Loucy (cell line): ENCODE measurements around the gene PIGT.
A peak's percentile ranks its signal among the peaks of the same experiment; 100 is the strongest.

Experiments
- H2AFZ ChIP-seq: fragments of 200-600 bp; sonication (generic); 2 replicates; pipeline ENCODE4 v1.6.0; 2016; ENCODE audit warnings: antibody characterized with exemption, mild to moderate bottlenecking, low read length, moderate library complexity
- H3F3A ChIP-seq: fragments of 200-600 bp; 2 replicates; pipeline ENCODE4 v1.6.0; 2016; ENCODE audit warnings: antibody characterized with exemption, low read depth, mild to moderate bottlenecking
- H3K27me3 ChIP-seq: fragments of 200-600 bp; sonication (generic); 2 replicates; pipeline ENCODE4 v1.6.1; 2014; ENCODE audit warnings: low read length, mild to moderate bottlenecking; ENCODE audit not compliant: insufficient read depth, poor library complexity, severe bottlenecking
- H3K36me3 ChIP-seq: fragments of 200-600 bp; sonication (generic); 2 replicates; pipeline ENCODE4 v1.6.1; 2016; ENCODE audit warnings: low read length; ENCODE audit not compliant: insufficient read depth
- H3K4me1 ChIP-seq: fragments of 200-600 bp; sonication (generic); 2 replicates; pipeline ENCODE4 v1.5.1; 2014; ENCODE audit warnings: low read length, mild to moderate bottlenecking; ENCODE audit not compliant: insufficient read depth, poor library complexity, severe bottlenecking
- H3K4me2 ChIP-seq: fragments of 200-600 bp; sonication (generic); 2 replicates; pipeline ENCODE4 v1.6.0; 2014; ENCODE audit warnings: antibody characterized with exemption, low read length, low read depth, mild to moderate bottlenecking; ENCODE audit not compliant: poor library complexity, severe bottlenecking
- H3K4me3 ChIP-seq: fragments of 200-600 bp; sonication (generic); 2 replicates; pipeline ENCODE4 v1.5.1; 2014; ENCODE audit warnings: low read length, mild to moderate bottlenecking, mixed read lengths; ENCODE audit not compliant: poor library complexity, severe bottlenecking
- H3K79me2 ChIP-seq: fragments of 200-600 bp; sonication (generic); 2 replicates; pipeline ENCODE4 v1.6.1; 2014; ENCODE audit warnings: low read length; ENCODE audit not compliant: insufficient read depth
- H3K9ac ChIP-seq: fragments of 200-600 bp; sonication (generic); 2 replicates; pipeline ENCODE4 v1.6.0; 2014; ENCODE audit warnings: mild to moderate bottlenecking, low read depth, low read length, moderate library complexity; ENCODE audit not compliant: poor library complexity, severe bottlenecking
- H3K9me2 ChIP-seq: fragments of 200-600 bp; sonication (generic); replicated peaks from 2 replicates; pipeline ENCODE4 v1.6.1; 2016; ENCODE audit warnings: low read depth, low read length, mixed read lengths
- H3K9me3 ChIP-seq: fragments of 200-600 bp; sonication (generic); 2 replicates; pipeline ENCODE4 v1.6.1; 2014; ENCODE audit warnings: mild to moderate bottlenecking, antibody characterized with exemption, low read length, low read depth; ENCODE audit not compliant: insufficient read depth
- H4K20me1 ChIP-seq: fragments of 200-600 bp; sonication (generic); 2 replicates; pipeline ENCODE4 v1.6.0; 2014; ENCODE audit warnings: antibody characterized with exemption, low read length, mild to moderate bottlenecking; ENCODE audit not compliant: insufficient read depth, poor library complexity, severe bottlenecking
- EZH2phosphoT487 ChIP-seq: fragments of 200-600 bp; IDR thresholded peaks from 2 replicates; pipeline ENCODE4 v1.6.1; 2018; ENCODE audit warnings: antibody characterized with exemption, mild to moderate bottlenecking, moderate library complexity, borderline replicate concordance
- TF ChIP-seq, protein P1 (sequence below): fragments of 200-600 bp; sonication (generic); conservative IDR thresholded peaks from 2 replicates; pipeline ENCODE4 v1.5.1; 2014; ENCODE audit warnings: mild to moderate bottlenecking, antibody characterized with exemption, low read length

Gene PIGT

DNA sequence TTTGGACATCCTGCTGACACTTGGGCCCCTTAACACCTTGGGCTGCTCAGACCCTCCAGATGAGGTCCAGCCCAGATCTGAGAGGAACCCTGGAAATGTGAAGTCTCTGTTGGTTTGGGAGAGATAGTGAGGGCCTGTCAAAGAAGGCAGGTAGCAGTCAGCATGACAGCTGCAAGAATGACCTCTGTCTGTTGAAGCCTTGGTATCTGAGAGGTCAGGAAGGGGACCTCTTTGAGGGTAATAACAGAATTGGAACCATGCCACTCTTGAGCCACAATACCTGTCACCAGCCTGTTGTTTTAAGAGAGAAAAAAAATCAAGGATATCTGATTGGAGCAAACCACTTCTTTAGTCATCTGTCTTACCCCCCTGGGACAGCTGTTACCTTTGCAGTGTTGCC lies 48.8 kb upstream of the PIGT start:
- no peak overlapping the region for H3K4me2 ChIP-seq

DNA sequence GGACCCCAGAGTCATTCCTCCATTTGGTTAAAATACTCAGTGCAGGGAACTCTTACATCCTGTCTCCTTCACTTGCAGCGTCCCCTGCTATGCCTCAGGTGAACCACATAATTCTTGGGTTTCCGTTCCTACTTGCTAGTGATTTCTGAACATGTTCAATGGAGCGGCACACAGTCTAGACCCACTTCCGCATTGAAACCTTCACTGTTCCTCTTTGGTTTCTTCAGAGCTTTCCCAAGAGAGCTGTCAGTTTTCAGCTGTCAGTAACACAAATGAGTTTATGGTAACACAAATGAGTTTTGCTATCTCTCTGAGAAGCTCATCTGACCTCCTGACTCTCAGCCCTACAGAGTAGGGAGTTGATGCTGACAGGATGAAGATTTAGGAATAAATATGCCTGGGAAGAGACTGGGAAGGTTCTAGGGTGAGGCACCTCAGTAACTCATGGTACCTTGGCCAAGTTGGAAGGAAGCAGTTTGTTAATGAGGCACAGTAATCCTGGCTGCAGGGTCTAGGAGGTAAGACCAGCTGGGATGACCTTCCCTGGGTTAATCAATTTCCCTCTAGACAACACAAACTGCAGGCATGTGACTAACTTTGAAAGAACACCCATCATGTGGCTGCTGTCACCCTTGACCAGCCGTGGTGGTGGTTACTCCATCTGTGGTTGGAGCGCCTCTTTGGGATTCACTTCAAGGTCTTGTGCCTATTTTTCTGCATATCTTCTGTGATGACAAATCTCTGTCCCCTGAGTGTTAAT lies 47.5 kb upstream of the PIGT start:
- Histone ChIP-seq H3K4me2 (peak overlapping the region; percentile 65), H3K4me1 (peaks cover 41% of the 10 kb centered on the region), H3K27me3 (no peaks in the 10 kb centered on the region), H3K36me3 (no peaks in the 10 kb centered on the region; the same call in 1 of the 2 replicates), H3K9me3 (no peaks in the 10 kb centered on the region), H4K20me1 (peaks cover 6% of the 10 kb centered on the region), H3K4me3 (no peak overlapping the region), H2AFZ (no peak overlapping the region), H3K79me2 (peaks cover 15% of the 10 kb centered on the region), H3K9ac (no peak overlapping the region), H3K9me2 (no peaks in the 10 kb centered on the region), H3F3A (peaks cover 6% of the 10 kb centered on the region; the same call in 1 of the 2 replicates)
- no peak for TF ChIP-seq EZH2phosphoT487
- TF ChIP-seq, protein P1, sequence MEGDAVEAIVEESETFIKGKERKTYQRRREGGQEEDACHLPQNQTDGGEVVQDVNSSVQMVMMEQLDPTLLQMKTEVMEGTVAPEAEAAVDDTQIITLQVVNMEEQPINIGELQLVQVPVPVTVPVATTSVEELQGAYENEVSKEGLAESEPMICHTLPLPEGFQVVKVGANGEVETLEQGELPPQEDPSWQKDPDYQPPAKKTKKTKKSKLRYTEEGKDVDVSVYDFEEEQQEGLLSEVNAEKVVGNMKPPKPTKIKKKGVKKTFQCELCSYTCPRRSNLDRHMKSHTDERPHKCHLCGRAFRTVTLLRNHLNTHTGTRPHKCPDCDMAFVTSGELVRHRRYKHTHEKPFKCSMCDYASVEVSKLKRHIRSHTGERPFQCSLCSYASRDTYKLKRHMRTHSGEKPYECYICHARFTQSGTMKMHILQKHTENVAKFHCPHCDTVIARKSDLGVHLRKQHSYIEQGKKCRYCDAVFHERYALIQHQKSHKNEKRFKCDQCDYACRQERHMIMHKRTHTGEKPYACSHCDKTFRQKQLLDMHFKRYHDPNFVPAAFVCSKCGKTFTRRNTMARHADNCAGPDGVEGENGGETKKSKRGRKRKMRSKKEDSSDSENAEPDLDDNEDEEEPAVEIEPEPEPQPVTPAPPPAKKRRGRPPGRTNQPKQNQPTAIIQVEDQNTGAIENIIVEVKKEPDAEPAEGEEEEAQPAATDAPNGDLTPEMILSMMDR = no peak

More for the DNA sequence above, 48.8 kb upstream of the PIGT start:
- no peaks in the 10 kb centered on the region for H3K27me3 ChIP-seq
- no peak overlapping the region for H3K9ac ChIP-seq
- H2AFZ ChIP-seq = no peak overlapping the region
- H3K9me3 ChIP-seq = no peaks in the 10 kb centered on the region
- H3K9me2 ChIP-seq = no peaks in the 10 kb centered on the region
- H3K4me3 ChIP-seq = no peak overlapping the region
- TF ChIP-seq, protein P1 = no peak
- no peak for TF ChIP-seq EZH2phosphoT487
- H3F3A ChIP-seq = peaks cover 6% of the 10 kb centered on the region; the same call in 1 of the 2 replicates
- H3K79me2 ChIP-seq = peaks cover 16% of the 10 kb centered on the region
- no peaks in the 10 kb centered on the region; the same call in 1 of the 2 replicates for H3K36me3 ChIP-seq
- peaks cover 6% of the 10 kb centered on the region for H4K20me1 ChIP-seq
- peaks cover 42% of the 10 kb centered on the region for H3K4me1 ChIP-seq

DNA sequence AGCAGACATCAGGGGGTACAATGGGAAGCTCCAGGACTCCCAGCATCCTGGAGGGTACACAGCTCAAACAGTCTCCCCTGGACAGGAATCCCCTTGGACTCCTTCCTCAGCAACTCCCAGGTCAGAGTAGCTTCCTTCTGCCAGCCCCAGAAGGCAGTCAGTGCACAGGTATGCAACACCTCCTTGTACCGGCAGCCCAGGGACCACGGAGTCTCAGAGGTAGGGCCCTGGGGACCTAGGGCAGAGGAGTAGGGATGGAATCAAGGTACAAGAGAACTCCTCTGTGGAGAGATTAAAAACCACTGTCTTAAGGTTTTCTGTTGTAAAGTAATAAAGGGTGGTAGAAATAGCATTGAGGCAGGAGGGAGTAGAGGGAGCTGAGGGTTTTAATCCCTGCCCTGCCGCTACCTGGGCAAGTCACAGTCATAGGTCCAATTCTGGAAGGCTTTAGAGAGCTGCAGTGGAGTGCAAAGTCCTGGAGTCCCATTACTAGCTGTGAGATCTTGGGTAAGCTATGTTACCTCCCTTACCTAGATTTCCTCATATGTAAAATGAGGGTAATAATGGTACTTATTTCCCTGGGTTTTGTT lies 45.3 kb upstream of the PIGT start:
- Histone ChIP-seq H3K9me2 (no peaks in the 10 kb centered on the region), H2AFZ (no peak overlapping the region), H3K4me1 (peaks cover 29% of the 10 kb centered on the region), H3K27me3 (no peaks in the 10 kb centered on the region), H3F3A (peaks cover 6% of the 10 kb centered on the region; the same call in 1 of the 2 replicates), H3K4me3 (no peak overlapping the region), H3K36me3 (no peaks in the 10 kb centered on the region; the same call in 1 of the 2 replicates), H3K79me2 (no peaks in the 10 kb centered on the region), H3K9ac (no peak overlapping the region), H4K20me1 (no peaks in the 10 kb centered on the region), H3K4me2 (no peak overlapping the region), H3K9me3 (no peaks in the 10 kb centered on the region)
- TF ChIP-seq EZH2phosphoT487 = no peak
- TF ChIP-seq, protein P1 = no peak
